Spinal cord (tissue), 10 donors: ENCODE data around the gene PDGFRB. TPM values are rescaled to one million over a fixed set of nuclear protein-coding genes. Genes with fewer than 3 reads are reported as not detected.

Experiments used
- DNase-seq, 6 donors: peaks; one replicate each; pipeline versions ENCODE4 v3.0.0 to v3.0.0-alpha.2; 2013 to 2015; ENCODE audit warnings: low spot score in 6 of 6, low read depth in 4 of 6
- H3K27ac ChIP-seq: one replicate; pipeline ENCODE4 v1.5.1; 2013; ENCODE audit warnings: low read depth, low read length, control low read depth
- H3K27me3 ChIP-seq: one replicate; pipeline ENCODE4 v1.6.1; 2013; ENCODE audit warnings: low read length; ENCODE audit not compliant: control insufficient read depth, insufficient read depth
- H3K36me3 ChIP-seq: one replicate; pipeline ENCODE4 v1.6.1; 2013; ENCODE audit warnings: low read length; ENCODE audit not compliant: control insufficient read depth, insufficient read depth
- H3K4me1 ChIP-seq: one replicate; pipeline ENCODE4 v1.6.1; 2013; ENCODE audit warnings: low read length; ENCODE audit not compliant: control insufficient read depth, insufficient read depth
- H3K4me3 ChIP-seq: one replicate; pipeline ENCODE4 v1.5.1; 2013; ENCODE audit warnings: low read depth, low read length, control low read depth
- H3K9me3 ChIP-seq: one replicate; pipeline ENCODE4 v1.6.1; 2013; ENCODE audit warnings: low read length; ENCODE audit not compliant: control insufficient read depth, insufficient read depth
- WGBS: methylation state at CpG from one replicate; pipeline ENCODE4 v1.1.5; 2013; ENCODE audit warnings: missing lambda C conversion rate; ENCODE audit not compliant: insufficient coverage; 5-methylcytosine and 5-hydroxymethylcytosine counted together
- polyA plus RNA-seq, 2 donors: library from polyadenylated mRNA; unstranded; fragments of 120-200 nt; gene quantifications; one replicate each; pipeline ENCODE4 v1.2.1, GENCODE V29; 2013; ENCODE audit not compliant: insufficient read length in 2 of 2
- total RNA-seq, 2 donors: library from RNA; depleted of rRNA in 1 of 2; stranded (reverse); fragments of 120-200 nt in 1 of 2; fragments of >200 nt in 1 of 2; gene quantifications; one replicate each; pipeline versions ENCODE4 v1.2.3 to v1.2.4, GENCODE V29; 2013 to 2014
- donor health status: healthy.

The PDGFRB gene
- total and polyA plus RNA-seq, 4 donors, result 53.0 to 121 (median 85.2) TPM

- 83% methylated on average over 18 of the region's 18 CpGs for WGBS
- H3K27ac ChIP-seq, result no peak overlapping the region
- H3K4me3 ChIP-seq, result no peak overlapping the region
- peaks cover 23% of the 10 kb centered on the region for H3K4me1 ChIP-seq
- H3K27me3 ChIP-seq, result no peaks in the 10 kb centered on the region
- no peak for DNase-seq
- peaks cover 17% of the 10 kb centered on the region for H3K36me3 ChIP-seq
- no peaks in the 10 kb centered on the region for H3K9me3 ChIP-seq
These were observed 42.4 kb downstream of the PDGFRB start for GRCh38 chr5:150113047-150113744.

- Histone ChIP-seq H3K36me3 (peaks cover 11% of the 10 kb centered on the region), H3K4me3 (no peak overlapping the region), H3K27me3 (no peaks in the 10 kb centered on the region), H3K9me3 (no peaks in the 10 kb centered on the region), H3K27ac (no peak overlapping the region), H3K4me1 (peaks cover 23% of the 10 kb centered on the region)
- 49% methylated on average over 6 of the region's 6 CpGs for WGBS
- DNase-seq, result no peak
These were observed 43.2 kb downstream of the PDGFRB start for GRCh38 chr5:150112201-150113046.

GRCh38 chr5:150111122-150111521 is 44.5 kb downstream of the PDGFRB start:
- no peak for DNase-seq
- 63% methylated on average over 3 of the region's 8 CpGs for WGBS
- no peaks in the 10 kb centered on the region for H3K27me3 ChIP-seq

GRCh38 chr5:150109921-150110320 is 45.7 kb downstream of the PDGFRB start:
- H3K27me3 ChIP-seq, result no peaks in the 10 kb centered on the region
- H3K27ac ChIP-seq, result no peak overlapping the region
- WGBS, result 70% methylated on average over 4 of the region's 4 CpGs
- no peaks in the 10 kb centered on the region for H3K36me3 ChIP-seq
- peaks cover 19% of the 10 kb centered on the region for H3K4me1 ChIP-seq
- no peak for DNase-seq
- no peaks in the 10 kb centered on the region for H3K9me3 ChIP-seq
- H3K4me3 ChIP-seq, result no peak overlapping the region

More at GRCh38 chr5:150111122-150111521, 44.5 kb downstream of the PDGFRB start:
- no peak overlapping the region for H3K27ac ChIP-seq
- H3K36me3 ChIP-seq, result peaks cover 6% of the 10 kb centered on the region
- H3K4me1 ChIP-seq, result peaks cover 29% of the 10 kb centered on the region
- H3K9me3 ChIP-seq, result no peaks in the 10 kb centered on the region
- no peak overlapping the region for H3K4me3 ChIP-seq

GRCh38 chr5:150108711-150109514 is 46.7 kb downstream of the PDGFRB start:
- 80% methylated on average over 11 of the region's 11 CpGs for WGBS
- Histone ChIP-seq H3K36me3 (no peaks in the 10 kb centered on the region), H3K27ac (no peak overlapping the region), H3K4me1 (peaks cover 17% of the 10 kb centered on the region), H3K9me3 (no peaks in the 10 kb centered on the region), H3K4me3 (no peak overlapping the region), H3K27me3 (no peaks in the 10 kb centered on the region)
- peak in 1 of 6 donors; percentile 0 for DNase-seq

GRCh38 chr5:150107909-150108447 is 47.7 kb downstream of the PDGFRB start:
- DNase-seq, result peak in 1 of 6 donors; percentile 0
- no peak overlapping the region for H3K4me3 ChIP-seq
- 82% methylated on average over 4 of the region's 4 CpGs for WGBS

GRCh38 chr5:150106674-150107426 is 48.8 kb downstream of the PDGFRB start:
- Histone ChIP-seq H3K4me1 (peaks cover 10% of the 10 kb centered on the region), H3K4me3 (no peak overlapping the region), H3K27me3 (no peaks in the 10 kb centered on the region), H3K36me3 (no peaks in the 10 kb centered on the region), H3K27ac (no peak overlapping the region), H3K9me3 (no peaks in the 10 kb centered on the region)
- WGBS, result no CpG with 5 or more reads among the region's 4 CpGs
- DNase-seq, result peak in 2 of 6 donors; percentile 1 to 73

More at GRCh38 chr5:150107909-150108447, 47.7 kb downstream of the PDGFRB start:
- H3K9me3 ChIP-seq, result no peaks in the 10 kb centered on the region
- no peaks in the 10 kb centered on the region for H3K36me3 ChIP-seq
- no peak overlapping the region for H3K27ac ChIP-seq
- H3K4me1 ChIP-seq, result peaks cover 16% of the 10 kb centered on the region
- no peaks in the 10 kb centered on the region for H3K27me3 ChIP-seq

- H3K27ac ChIP-seq, result no peak overlapping the region
- 82% methylated on average over 6 of the region's 7 CpGs for WGBS
- H3K4me1 ChIP-seq, result peaks cover 7% of the 10 kb centered on the region
- no peaks in the 10 kb centered on the region for H3K36me3 ChIP-seq
- no peak overlapping the region for H3K4me3 ChIP-seq
- H3K9me3 ChIP-seq, result no peaks in the 10 kb centered on the region
- peak in 1 of 6 donors; percentile 0 for DNase-seq
- no peaks in the 10 kb centered on the region for H3K27me3 ChIP-seq
These were observed 49.6 kb downstream of the PDGFRB start for GRCh38 chr5:150105928-150106615.
